Measurements from ENCODE around the gene CDON. TPM values are rescaled to one million over a fixed set of nuclear protein-coding genes. Genes with fewer than 3 reads are reported as not detected.

The CDON gene
- total RNA-seq, 2 donors from 2014 or later, result 9.8 to 26.9 TPM

DNA sequence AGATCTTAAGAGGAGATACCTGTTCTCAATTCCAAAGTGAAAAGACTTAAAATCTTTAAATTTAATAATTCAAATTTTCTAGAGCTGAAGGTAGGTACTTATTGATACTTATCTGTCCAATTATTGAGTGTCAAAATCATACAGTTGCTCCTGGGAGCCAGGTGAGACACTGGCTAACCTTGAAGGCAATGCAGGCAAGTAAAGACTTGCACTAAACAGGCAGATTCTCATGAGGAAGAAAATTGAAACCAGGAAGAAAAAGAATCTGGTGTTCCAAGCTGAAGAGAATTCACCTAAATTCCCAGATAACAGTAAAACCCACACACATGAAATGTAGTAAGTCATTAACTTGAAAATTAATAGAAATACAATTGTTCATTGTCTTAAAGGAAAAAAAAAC, 86.5 kb downstream of the CDON start:
- H3K27ac ChIP-seq, result no peak overlapping the region
- intact Hi-C loops (cut with DNase I), result no loop called here
- no peaks in the 10 kb centered on the region for H3K36me3 ChIP-seq
- DNase-seq (ENCODE audit: low spot score), result no peak
- no peaks in the 10 kb centered on the region for H3K9me3 ChIP-seq
- H3K4me3 ChIP-seq, result no peak overlapping the region
- no peaks in the 10 kb centered on the region for H3K4me1 ChIP-seq (replicated peaks)
- no peak for TF ChIP-seq POLR2AphosphoS5 (IDR thresholded peaks at IDR 0.05)
- TF ChIP-seq POLR2A (IDR thresholded peaks at IDR 0.05), result no peak
- TF ChIP-seq, protein P1, sequence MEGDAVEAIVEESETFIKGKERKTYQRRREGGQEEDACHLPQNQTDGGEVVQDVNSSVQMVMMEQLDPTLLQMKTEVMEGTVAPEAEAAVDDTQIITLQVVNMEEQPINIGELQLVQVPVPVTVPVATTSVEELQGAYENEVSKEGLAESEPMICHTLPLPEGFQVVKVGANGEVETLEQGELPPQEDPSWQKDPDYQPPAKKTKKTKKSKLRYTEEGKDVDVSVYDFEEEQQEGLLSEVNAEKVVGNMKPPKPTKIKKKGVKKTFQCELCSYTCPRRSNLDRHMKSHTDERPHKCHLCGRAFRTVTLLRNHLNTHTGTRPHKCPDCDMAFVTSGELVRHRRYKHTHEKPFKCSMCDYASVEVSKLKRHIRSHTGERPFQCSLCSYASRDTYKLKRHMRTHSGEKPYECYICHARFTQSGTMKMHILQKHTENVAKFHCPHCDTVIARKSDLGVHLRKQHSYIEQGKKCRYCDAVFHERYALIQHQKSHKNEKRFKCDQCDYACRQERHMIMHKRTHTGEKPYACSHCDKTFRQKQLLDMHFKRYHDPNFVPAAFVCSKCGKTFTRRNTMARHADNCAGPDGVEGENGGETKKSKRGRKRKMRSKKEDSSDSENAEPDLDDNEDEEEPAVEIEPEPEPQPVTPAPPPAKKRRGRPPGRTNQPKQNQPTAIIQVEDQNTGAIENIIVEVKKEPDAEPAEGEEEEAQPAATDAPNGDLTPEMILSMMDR (IDR thresholded peaks at IDR 0.05), result no peak
- H3K27me3 ChIP-seq (replicated peaks; ENCODE audit: insufficient read depth), result no peaks in the 10 kb centered on the region

DNA sequence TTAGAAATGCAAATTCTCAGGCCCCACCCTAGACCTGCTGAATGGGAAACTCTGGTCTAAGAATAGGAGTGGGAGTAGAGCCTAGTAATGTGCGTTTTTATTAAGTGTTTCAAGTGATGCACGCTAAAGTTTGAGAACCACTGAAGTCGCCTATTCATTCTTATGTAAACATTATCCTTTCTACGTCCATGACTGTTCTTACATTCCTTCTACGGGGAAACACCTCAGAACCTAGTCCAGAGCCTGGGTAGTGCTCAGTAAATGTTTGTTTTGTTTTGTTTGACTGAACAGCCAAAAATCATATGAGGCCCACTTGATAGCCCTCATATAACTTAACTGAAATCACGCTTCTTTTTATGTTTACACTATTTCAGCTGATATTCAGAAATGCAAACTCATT, 87.0 kb downstream of the CDON start:
- Histone ChIP-seq H3K4me3 (no peak overlapping the region), H3K4me1 (replicated peaks) (no peaks in the 10 kb centered on the region), H3K27me3 (replicated peaks; ENCODE audit: insufficient read depth) (no peaks in the 10 kb centered on the region), H3K27ac (no peak overlapping the region), H3K9me3 (no peaks in the 10 kb centered on the region), H3K36me3 (no peaks in the 10 kb centered on the region)
- WGBS, result 63% methylated on average over 6 of the region's 6 CpGs
- TF ChIP-seq, protein P1 (IDR thresholded peaks at IDR 0.05), result no peak
- TF ChIP-seq POLR2AphosphoS5 (IDR thresholded peaks at IDR 0.05), result no peak
- TF ChIP-seq POLR2A (IDR thresholded peaks at IDR 0.05), result no peak
- intact Hi-C loops (cut with DNase I), result no loop called here
- no peak for DNase-seq (ENCODE audit: low spot score)

DNA sequence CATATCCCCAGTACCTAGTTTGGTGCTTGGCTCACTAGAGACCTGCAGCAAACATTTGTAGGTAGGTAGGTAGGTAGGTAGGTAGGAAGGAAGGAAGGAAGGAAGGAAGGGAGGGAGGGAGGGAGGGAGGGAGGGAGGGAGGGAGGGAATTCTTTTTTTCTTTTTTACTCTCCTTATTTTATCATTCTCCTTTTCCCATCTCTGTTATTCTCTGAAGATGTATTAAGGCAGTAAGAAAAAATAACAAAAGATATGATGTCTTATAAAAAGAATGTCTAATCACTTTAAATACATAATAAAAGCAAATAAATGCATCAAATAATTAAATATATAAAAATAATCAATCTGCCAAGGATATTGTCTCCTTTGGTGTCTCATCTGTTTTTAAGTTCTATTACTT, 88.4 kb downstream of the CDON start:
- no peak overlapping the region for H3K27ac ChIP-seq
- TF ChIP-seq POLR2A (IDR thresholded peaks at IDR 0.05), result no peak
- no peak for TF ChIP-seq POLR2AphosphoS5 (IDR thresholded peaks at IDR 0.05)
- TF ChIP-seq, protein P1 (IDR thresholded peaks at IDR 0.05), result no peak
- H3K9me3 ChIP-seq, result no peaks in the 10 kb centered on the region
- intact Hi-C loops (cut with DNase I), result no loop called here
- no peaks in the 10 kb centered on the region for H3K27me3 ChIP-seq (replicated peaks; ENCODE audit: insufficient read depth)
- H3K4me1 ChIP-seq (replicated peaks), result no peaks in the 10 kb centered on the region
- no peak for DNase-seq (ENCODE audit: low spot score)
- no peaks in the 10 kb centered on the region for H3K36me3 ChIP-seq
- no peak overlapping the region for H3K4me3 ChIP-seq

DNA sequence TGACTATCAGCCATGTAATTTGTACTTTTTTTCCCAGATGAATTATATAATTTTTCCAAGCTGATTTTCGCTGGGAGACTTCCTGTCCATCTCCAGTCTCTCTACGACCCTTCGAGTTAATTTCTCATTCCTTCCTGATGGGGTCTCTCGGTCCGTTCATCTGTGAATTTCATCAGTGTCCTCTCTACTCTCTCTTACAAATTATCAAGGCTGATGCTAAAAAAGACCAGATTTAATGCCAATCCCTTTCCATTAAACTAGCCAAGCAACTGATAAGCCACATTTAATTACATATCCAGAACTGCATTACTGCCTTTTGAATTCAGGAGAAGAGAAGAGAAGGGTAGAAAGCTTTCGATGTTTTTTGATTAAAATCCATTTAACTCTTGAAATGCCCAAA, 91.0 kb downstream of the CDON start:
- intact Hi-C loops (cut with DNase I), result no loop called here
- 79% methylated on average over 6 of the region's 6 CpGs for WGBS

DNA sequence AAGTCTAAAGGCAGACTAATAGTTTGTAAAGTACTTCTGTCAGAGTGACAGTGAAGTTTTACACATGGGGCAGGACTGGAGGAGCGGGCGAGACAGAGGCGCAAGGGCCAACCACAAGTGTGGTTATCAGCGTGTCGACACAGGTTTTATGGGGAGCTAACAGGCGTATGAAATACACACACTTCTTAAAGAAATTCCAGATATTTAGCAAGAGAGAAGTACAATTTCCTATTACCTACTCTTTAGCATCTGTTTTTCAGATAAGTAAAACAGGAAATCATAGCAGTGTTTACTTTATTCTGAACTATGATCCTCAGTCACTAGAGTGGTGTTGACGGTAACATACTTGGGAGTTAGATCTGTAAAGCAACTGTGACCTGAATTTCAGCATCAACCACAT, 94.3 kb downstream of the CDON start:
- Histone ChIP-seq H3K4me3 (no peak overlapping the region), H3K27ac (no peak overlapping the region), H3K4me1 (replicated peaks) (no peaks in the 10 kb centered on the region), H3K36me3 (no peaks in the 10 kb centered on the region), H3K9me3 (no peaks in the 10 kb centered on the region), H3K27me3 (replicated peaks; ENCODE audit: insufficient read depth) (no peaks in the 10 kb centered on the region)
- DNase-seq (ENCODE audit: low spot score), result peak; percentile 66
- intact Hi-C loops (cut with DNase I), result no loop called here
- peak; percentile 61 for TF ChIP-seq POLR2AphosphoS5 (IDR thresholded peaks at IDR 0.05)
- TF ChIP-seq, protein P1 (IDR thresholded peaks at IDR 0.05), result no peak
- 14% methylated on average over 7 of the region's 7 CpGs for WGBS

More for the DNA sequence above, 91.0 kb downstream of the CDON start:
- Histone ChIP-seq H3K27me3 (replicated peaks; ENCODE audit: insufficient read depth) (no peaks in the 10 kb centered on the region), H3K4me1 (replicated peaks) (no peaks in the 10 kb centered on the region), H3K36me3 (no peaks in the 10 kb centered on the region), H3K9me3 (no peaks in the 10 kb centered on the region), H3K4me3 (no peak overlapping the region), H3K27ac (no peak overlapping the region)
- DNase-seq (ENCODE audit: low spot score), result no peak
- no peak for TF ChIP-seq POLR2AphosphoS5 (IDR thresholded peaks at IDR 0.05)
- TF ChIP-seq, protein P1 (IDR thresholded peaks at IDR 0.05), result no peak
- no peak for TF ChIP-seq POLR2A (IDR thresholded peaks at IDR 0.05)
